Activated T-cell treated with anti-CD3 and anti-CD28 coated beads, Interleukin-2, amount 50 U/mL, for 24 hours (primary cell): Measurements from ENCODE around the gene PHYHIPL.

Experiments used
- DNase-seq: peaks from one replicate; pipeline ENCODE4 v3.0.0-alpha.2; 2020
- H3K27ac Mint-ChIP-seq: 2 replicates; pipeline ENCODE4 v1.8.0; 2020; ENCODE audit warnings: mild to moderate bottlenecking, mixed read lengths
- H3K27me3 Mint-ChIP-seq: 2 replicates; pipeline ENCODE4 v1.8.0; 2020; ENCODE audit warnings: mixed read lengths
- H3K36me3 Mint-ChIP-seq: 2 replicates; pipeline ENCODE4 v1.8.0; 2020; ENCODE audit warnings: low read depth, mixed read lengths
- H3K4me1 Mint-ChIP-seq: 2 replicates; pipeline ENCODE4 v1.8.0; 2020; ENCODE audit warnings: low read depth, mixed read lengths
- H3K4me3 Mint-ChIP-seq: 2 replicates; pipeline ENCODE4 v1.8.0; 2020; ENCODE audit warnings: mild to moderate bottlenecking, moderate library complexity, mixed read lengths
- H3K9me3 Mint-ChIP-seq: 2 replicates; pipeline ENCODE4 v1.8.0; 2020; ENCODE audit warnings: mixed read lengths

PHYHIPL gene

GRCh38 chr10:59176241-59177030, at the start of gene PHYHIPL:
Gene PHYHIPL, plus strand, starts transcription at chr10:59176643. Its CDS starts 211 bp downstream, at chr10:59176854.
- Mint-ChIP-seq H3K27ac (no peak within 1 kb of the TSS), H3K9me3 (peaks cover 5% of the 10 kb centered on the region), H3K4me1 (peaks cover 4% of the 10 kb centered on the region)

GRCh38 chr10:59126991-59127390, 49.5 kb upstream of the PHYHIPL start:
- no peak overlapping the region for H3K4me3 Mint-ChIP-seq
- H3K27ac Mint-ChIP-seq, result no peak overlapping the region
- DNase-seq, result no peak
- H3K36me3 Mint-ChIP-seq, result no peaks in the 10 kb centered on the region
- H3K27me3 Mint-ChIP-seq, result no peaks in the 10 kb centered on the region
- H3K4me1 Mint-ChIP-seq, result no peaks in the 10 kb centered on the region
- H3K9me3 Mint-ChIP-seq, result no peaks in the 10 kb centered on the region

More at GRCh38 chr10:59176241-59177030, at the start of gene PHYHIPL:
- H3K36me3 Mint-ChIP-seq, result no peaks in the 10 kb centered on the region
- DNase-seq, result no peak
- no peak within 1 kb of the TSS for H3K4me3 Mint-ChIP-seq
- peaks cover 27% of the 10 kb centered on the region for H3K27me3 Mint-ChIP-seq

GRCh38 chr10:59127991-59128390, 48.5 kb upstream of the PHYHIPL start:
- no peak for DNase-seq
- Mint-ChIP-seq H3K36me3 (no peaks in the 10 kb centered on the region), H3K4me1 (no peaks in the 10 kb centered on the region), H3K9me3 (no peaks in the 10 kb centered on the region), H3K27ac (no peak overlapping the region), H3K27me3 (no peaks in the 10 kb centered on the region), H3K4me3 (no peak overlapping the region)

- Mint-ChIP-seq H3K36me3 (no peaks in the 10 kb centered on the region), H3K9me3 (no peaks in the 10 kb centered on the region), H3K4me1 (no peaks in the 10 kb centered on the region), H3K4me3 (no peak overlapping the region), H3K27me3 (no peaks in the 10 kb centered on the region), H3K27ac (no peak overlapping the region)
- DNase-seq, result no peak
These were observed 46.6 kb upstream of the PHYHIPL start for GRCh38 chr10:59129867-59130266.

- H3K36me3 Mint-ChIP-seq, result no peaks in the 10 kb centered on the region
- DNase-seq, result no peak
- no peaks in the 10 kb centered on the region for H3K4me1 Mint-ChIP-seq
- no peak overlapping the region for H3K4me3 Mint-ChIP-seq
- no peak overlapping the region for H3K27ac Mint-ChIP-seq
- no peaks in the 10 kb centered on the region for H3K9me3 Mint-ChIP-seq
- no peaks in the 10 kb centered on the region for H3K27me3 Mint-ChIP-seq
These were observed 44.8 kb upstream of the PHYHIPL start for GRCh38 chr10:59131666-59132065.

GRCh38 chr10:59133841-59134593, 42.4 kb upstream of the PHYHIPL start:
- Mint-ChIP-seq H3K27me3 (no peaks in the 10 kb centered on the region), H3K4me1 (no peaks in the 10 kb centered on the region), H3K36me3 (no peaks in the 10 kb centered on the region), H3K4me3 (no peak overlapping the region), H3K27ac (no peak overlapping the region), H3K9me3 (no peaks in the 10 kb centered on the region)
- DNase-seq, result no peak

- no peak for DNase-seq
- no peaks in the 10 kb centered on the region for H3K9me3 Mint-ChIP-seq
- no peaks in the 10 kb centered on the region for H3K27me3 Mint-ChIP-seq
- no peaks in the 10 kb centered on the region for H3K36me3 Mint-ChIP-seq
- H3K27ac Mint-ChIP-seq, result no peak overlapping the region
- H3K4me1 Mint-ChIP-seq, result no peaks in the 10 kb centered on the region
- H3K4me3 Mint-ChIP-seq, result no peak overlapping the region
These were observed 41.7 kb upstream of the PHYHIPL start for GRCh38 chr10:59134785-59135184.

GRCh38 chr10:59135275-59135674, 41.2 kb upstream of the PHYHIPL start:
- Mint-ChIP-seq H3K9me3 (no peaks in the 10 kb centered on the region), H3K4me1 (no peaks in the 10 kb centered on the region), H3K36me3 (no peaks in the 10 kb centered on the region), H3K4me3 (no peak overlapping the region), H3K27ac (no peak overlapping the region), H3K27me3 (no peaks in the 10 kb centered on the region)
- DNase-seq, result no peak

- no peak for DNase-seq
- H3K36me3 Mint-ChIP-seq, result no peaks in the 10 kb centered on the region
- H3K4me1 Mint-ChIP-seq, result no peaks in the 10 kb centered on the region
- no peaks in the 10 kb centered on the region for H3K9me3 Mint-ChIP-seq
- no peak overlapping the region for H3K27ac Mint-ChIP-seq
- H3K27me3 Mint-ChIP-seq, result no peaks in the 10 kb centered on the region
- H3K4me3 Mint-ChIP-seq, result no peak overlapping the region
These were observed 38.4 kb upstream of the PHYHIPL start for GRCh38 chr10:59138052-59138451.

GRCh38 chr10:59143544-59143943, 32.9 kb upstream of the PHYHIPL start:
- DNase-seq, result no peak
- no peaks in the 10 kb centered on the region for H3K9me3 Mint-ChIP-seq
- H3K27ac Mint-ChIP-seq, result no peak overlapping the region
- H3K27me3 Mint-ChIP-seq, result no peaks in the 10 kb centered on the region
- H3K4me3 Mint-ChIP-seq, result no peak overlapping the region
- H3K36me3 Mint-ChIP-seq, result no peaks in the 10 kb centered on the region
- H3K4me1 Mint-ChIP-seq, result no peaks in the 10 kb centered on the region

- Mint-ChIP-seq H3K27me3 (no peaks in the 10 kb centered on the region), H3K36me3 (no peaks in the 10 kb centered on the region), H3K4me3 (no peak overlapping the region), H3K27ac (no peak overlapping the region), H3K4me1 (no peaks in the 10 kb centered on the region), H3K9me3 (no peaks in the 10 kb centered on the region)
- DNase-seq, result no peak
These were observed 27.7 kb upstream of the PHYHIPL start for GRCh38 chr10:59148701-59149100.

- H3K27me3 Mint-ChIP-seq, result no peaks in the 10 kb centered on the region
These were observed 20.9 kb upstream of the PHYHIPL start for GRCh38 chr10:59155556-59155955.

GRCh38 chr10:59167512-59167911, 8.9 kb upstream of the PHYHIPL start:
- Mint-ChIP-seq H3K27ac (no peak overlapping the region), H3K36me3 (no peaks in the 10 kb centered on the region), H3K4me3 (no peak overlapping the region), H3K4me1 (no peaks in the 10 kb centered on the region), H3K27me3 (no peaks in the 10 kb centered on the region), H3K9me3 (no peaks in the 10 kb centered on the region)
- DNase-seq, result no peak

More at GRCh38 chr10:59155556-59155955, 20.9 kb upstream of the PHYHIPL start:
- peaks cover 4% of the 10 kb centered on the region for H3K9me3 Mint-ChIP-seq
- no peaks in the 10 kb centered on the region for H3K36me3 Mint-ChIP-seq
- no peak overlapping the region for H3K27ac Mint-ChIP-seq
- no peak for DNase-seq
- no peaks in the 10 kb centered on the region for H3K4me1 Mint-ChIP-seq
- H3K4me3 Mint-ChIP-seq, result no peak overlapping the region

GRCh38 chr10:59172567-59172966, 3.9 kb upstream of the PHYHIPL start:
- no peak for DNase-seq
- Mint-ChIP-seq H3K36me3 (no peaks in the 10 kb centered on the region), H3K4me1 (peaks cover 4% of the 10 kb centered on the region), H3K27ac (no peak overlapping the region), H3K9me3 (peaks cover 5% of the 10 kb centered on the region), H3K4me3 (no peak overlapping the region), H3K27me3 (peaks cover 21% of the 10 kb centered on the region)

- Mint-ChIP-seq H3K9me3 (peaks cover 5% of the 10 kb centered on the region), H3K36me3 (no peaks in the 10 kb centered on the region), H3K4me1 (peaks cover 4% of the 10 kb centered on the region), H3K27ac (no peak overlapping the region), H3K27me3 (peaks cover 24% of the 10 kb centered on the region), H3K4me3 (no peak overlapping the region)
- DNase-seq, result no peak
These were observed 3.0 kb upstream of the PHYHIPL start for GRCh38 chr10:59173414-59173813.
